Vagina (tissue), 2 donors: ENCODE data around the gene CDK19. TPM values are rescaled to one million over a fixed set of nuclear protein-coding genes. Genes with fewer than 3 reads are reported as not detected.
A peak's percentile ranks its signal among the peaks of the same experiment; 100 is the strongest.

Experiments used
- DNase-seq, 2 donors: peaks; one replicate each; pipeline ENCODE4 v3.0.0-alpha.2; 2017; ENCODE audit errors: extremely low spot score in 2 of 2
- H3K27ac ChIP-seq: fragments of 200-600 bp; sonication (generic); one replicate; pipeline ENCODE4 v1.5.1; 2019
- H3K27me3 ChIP-seq: fragments of 200-600 bp; sonication (generic); one replicate; pipeline ENCODE4 v1.5.1; 2019
- H3K36me3 ChIP-seq, 2 donors: fragments of 200-600 bp; sonication (generic); one replicate each; pipeline ENCODE4 v1.5.1; 2017 to 2019
- H3K4me1 ChIP-seq: fragments of 200-600 bp; sonication (generic); one replicate; pipeline ENCODE4 v1.5.1; 2019
- H3K4me3 ChIP-seq, 2 donors: fragments of 200-600 bp; sonication (generic); 1 replicate in 1 of 2; 2 replicates in 1 of 2; pipeline ENCODE4 v1.5.1; 2016 to 2019
- H3K9me3 ChIP-seq: fragments of 200-600 bp; sonication (generic); one replicate; pipeline ENCODE4 v1.5.1; 2019
- POLR2A ChIP-seq, 2 donors: fragments of 450-650 bp; IDR thresholded peaks; one replicate each; pipeline ENCODE4 v1.6.1; 2017; ENCODE audit warnings: antibody characterized with exemption in 2 of 2, mild to moderate bottlenecking in 2 of 2, moderate library complexity in 2 of 2
- POLR2AphosphoS5 ChIP-seq, 2 donors: sonication (generic); formaldehyde crosslinking; IDR thresholded peaks; one replicate each; pipeline ENCODE4 v1.9.0; 2017; ENCODE audit warnings: antibody characterized with exemption in 2 of 2, mild to moderate bottlenecking in 2 of 2, low read depth in 1 of 2; ENCODE audit not compliant: insufficient read depth in 1 of 2
- intact Hi-C: fragments of 100-400 bp; cut with DNase I; formaldehyde crosslinking; loops from one replicate; pipeline ENCODE4 v1.15.1; 2023
- total RNA-seq: library from RNA; depleted of rRNA; stranded (reverse); fragments of >200 nt; gene quantifications from one replicate; pipeline ENCODE4 v1.2.3, GENCODE V29; 2016
- TF ChIP-seq, protein P1 (sequence below), 3 experiments: fragments of 450-650 bp in 2 of 3; fragments of 200-600 bp in 1 of 3; sonication (generic) in 1 of 3; IDR thresholded peaks; one replicate each; pipeline ENCODE4 v1.5.1; 2017 to 2019; ENCODE audit warnings: antibody characterized with exemption in 3 of 3, mild to moderate bottlenecking in 2 of 3, moderate library complexity in 2 of 3

Gene CDK19
- total RNA-seq, 1 donor from 2014 or later, result 10.6 TPM

DNA sequence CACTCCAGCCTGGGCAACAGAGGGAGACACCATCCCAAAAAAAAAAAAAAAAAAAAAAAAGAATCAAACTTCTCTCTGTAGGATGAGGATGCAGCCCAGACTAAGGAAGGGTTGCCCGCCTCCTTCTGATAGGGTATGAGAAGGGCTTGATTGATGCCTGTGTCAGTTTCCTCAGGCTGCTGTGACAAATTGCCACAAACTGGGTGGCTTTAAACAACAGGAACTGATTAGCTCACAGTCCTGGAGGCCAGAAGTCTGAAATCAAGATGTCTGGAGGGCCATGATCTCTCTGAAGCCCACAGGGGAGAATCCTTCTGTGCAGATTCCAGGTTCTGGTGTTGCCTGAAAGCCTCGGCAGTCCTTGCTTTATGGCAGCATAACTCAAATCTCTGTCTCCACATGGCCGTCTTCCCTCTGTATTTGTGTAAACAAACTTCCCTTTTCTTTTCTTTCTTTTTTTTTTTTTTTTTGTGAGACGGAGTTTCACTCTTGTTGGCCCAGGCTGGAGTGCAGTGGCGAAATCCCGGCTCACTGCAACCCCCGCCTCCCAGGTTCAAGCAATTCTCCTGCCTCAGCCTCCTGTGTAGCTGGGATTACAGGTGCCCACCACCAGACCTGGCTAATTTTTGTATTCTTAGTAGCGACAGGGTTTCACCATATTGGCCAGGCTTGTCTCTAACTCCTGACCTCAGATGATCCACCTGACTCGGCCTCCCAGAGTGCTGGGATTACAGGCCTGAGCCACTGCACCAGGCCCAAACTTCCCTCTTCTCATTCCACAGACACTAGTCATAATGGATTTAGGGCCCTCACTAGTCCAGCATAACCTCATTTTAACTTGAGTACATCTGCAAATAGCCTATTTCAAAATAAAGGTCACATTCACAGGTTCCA lies 11.2 kb upstream of the CDK19 start:
- H3K4me3 ChIP-seq, result no peak overlapping the region
- TF ChIP-seq, protein P1, sequence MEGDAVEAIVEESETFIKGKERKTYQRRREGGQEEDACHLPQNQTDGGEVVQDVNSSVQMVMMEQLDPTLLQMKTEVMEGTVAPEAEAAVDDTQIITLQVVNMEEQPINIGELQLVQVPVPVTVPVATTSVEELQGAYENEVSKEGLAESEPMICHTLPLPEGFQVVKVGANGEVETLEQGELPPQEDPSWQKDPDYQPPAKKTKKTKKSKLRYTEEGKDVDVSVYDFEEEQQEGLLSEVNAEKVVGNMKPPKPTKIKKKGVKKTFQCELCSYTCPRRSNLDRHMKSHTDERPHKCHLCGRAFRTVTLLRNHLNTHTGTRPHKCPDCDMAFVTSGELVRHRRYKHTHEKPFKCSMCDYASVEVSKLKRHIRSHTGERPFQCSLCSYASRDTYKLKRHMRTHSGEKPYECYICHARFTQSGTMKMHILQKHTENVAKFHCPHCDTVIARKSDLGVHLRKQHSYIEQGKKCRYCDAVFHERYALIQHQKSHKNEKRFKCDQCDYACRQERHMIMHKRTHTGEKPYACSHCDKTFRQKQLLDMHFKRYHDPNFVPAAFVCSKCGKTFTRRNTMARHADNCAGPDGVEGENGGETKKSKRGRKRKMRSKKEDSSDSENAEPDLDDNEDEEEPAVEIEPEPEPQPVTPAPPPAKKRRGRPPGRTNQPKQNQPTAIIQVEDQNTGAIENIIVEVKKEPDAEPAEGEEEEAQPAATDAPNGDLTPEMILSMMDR (IDR thresholded peaks at IDR 0.05), result no peak
- H3K9me3 ChIP-seq, result no peaks in the 10 kb centered on the region
- no peak for DNase-seq
- H3K4me1 ChIP-seq, result peaks cover 10% of the 10 kb centered on the region
- H3K27me3 ChIP-seq, result no peaks in the 10 kb centered on the region
- no peak overlapping the region for H3K27ac ChIP-seq
- no peaks in the 10 kb centered on the region for H3K36me3 ChIP-seq
- intact Hi-C loops, result no loop called here

DNA sequence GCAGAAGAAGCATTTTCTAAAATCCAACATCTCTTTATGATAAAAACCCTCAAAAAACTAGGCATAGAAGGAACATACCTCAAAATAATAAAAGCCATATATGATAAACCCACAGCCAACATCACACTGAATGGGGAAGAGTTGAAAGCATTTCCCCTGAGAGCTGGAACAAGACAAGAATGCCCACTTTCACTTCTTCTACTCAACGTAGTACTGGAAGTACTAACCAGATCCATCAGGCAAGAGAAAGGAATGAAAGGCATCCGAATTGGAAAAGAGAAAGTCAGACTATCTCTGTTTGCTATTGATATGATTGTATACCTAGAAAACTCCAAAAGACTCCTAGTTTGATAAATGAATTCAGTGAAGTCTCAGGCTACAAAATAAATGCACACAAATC lies 7.9 kb upstream of the CDK19 start:
- peaks cover 10% of the 10 kb centered on the region for H3K4me1 ChIP-seq
- TF ChIP-seq POLR2AphosphoS5 (IDR thresholded peaks at IDR 0.05; ENCODE audit: insufficient read depth in 1 of 2, low read depth in 1 of 2), result no peak
- no peak for TF ChIP-seq POLR2A (IDR thresholded peaks at IDR 0.05)
- TF ChIP-seq, protein P1 (IDR thresholded peaks at IDR 0.05), result no peak
- H3K27ac ChIP-seq, result no peak overlapping the region
- H3K27me3 ChIP-seq, result no peaks in the 10 kb centered on the region
- no peak for DNase-seq
- no peaks in the 10 kb centered on the region for H3K36me3 ChIP-seq
- intact Hi-C loops, result no loop called here
- H3K4me3 ChIP-seq, result no peak overlapping the region
- H3K9me3 ChIP-seq, result no peaks in the 10 kb centered on the region

DNA sequence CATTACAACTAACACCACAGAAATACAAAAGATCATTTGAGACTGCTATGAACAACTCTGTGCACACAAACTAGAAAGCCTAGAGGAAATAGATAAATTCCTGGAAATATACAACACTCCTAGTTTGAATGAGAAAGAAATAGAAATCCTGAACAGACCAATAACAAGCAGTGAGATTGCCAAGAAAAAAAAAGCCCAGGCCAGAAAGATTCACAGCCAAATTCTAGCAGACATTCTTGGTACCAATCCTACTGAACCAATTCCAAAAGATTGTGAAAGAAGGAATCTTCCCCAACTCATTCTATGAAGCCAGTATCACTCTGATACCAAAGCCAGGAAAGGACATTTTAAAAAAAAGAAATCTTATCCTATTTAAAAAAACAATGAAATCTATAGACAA lies 7.0 kb upstream of the CDK19 start:
- Histone ChIP-seq H3K36me3 (no peaks in the 10 kb centered on the region), H3K4me3 (no peak overlapping the region), H3K9me3 (no peaks in the 10 kb centered on the region), H3K27me3 (no peaks in the 10 kb centered on the region), H3K27ac (no peak overlapping the region), H3K4me1 (peaks cover 13% of the 10 kb centered on the region)
- TF ChIP-seq, protein P1 (IDR thresholded peaks at IDR 0.05), result no peak
- peak in 1 of 2 donors; percentile 22 for TF ChIP-seq POLR2AphosphoS5 (IDR thresholded peaks at IDR 0.05; ENCODE audit: insufficient read depth in 1 of 2, low read depth in 1 of 2)
- intact Hi-C loops, result no loop called here
- DNase-seq, result no peak

DNA sequence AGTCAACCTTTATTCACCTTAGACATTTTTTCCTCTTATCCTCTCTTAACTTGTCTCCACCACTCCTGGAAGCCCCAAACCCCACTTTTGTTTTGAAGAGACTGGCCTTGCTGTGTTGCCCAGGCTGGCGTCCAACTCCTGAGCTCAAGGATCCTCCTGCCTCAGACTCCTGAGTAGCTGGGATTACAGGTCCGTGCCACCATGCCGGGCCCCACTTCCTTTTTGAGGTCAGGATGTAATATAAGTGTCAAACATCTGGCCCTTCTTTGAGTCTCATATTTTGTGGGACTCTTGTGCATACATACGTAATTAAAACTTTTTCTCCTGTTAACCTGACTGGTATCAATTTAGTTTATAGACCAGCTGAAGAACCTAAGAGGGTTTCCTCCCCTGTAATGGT lies 1.4 kb upstream of the CDK19 start:
- no peaks in the 10 kb centered on the region for H3K9me3 ChIP-seq
- intact Hi-C loops, result no loop called here
- TF ChIP-seq POLR2A (IDR thresholded peaks at IDR 0.05) (no peak), POLR2AphosphoS5 (IDR thresholded peaks at IDR 0.05; ENCODE audit: insufficient read depth in 1 of 2, low read depth in 1 of 2) (no peak)
- no peak overlapping the region for H3K4me3 ChIP-seq
- H3K27ac ChIP-seq, result peak overlapping the region; percentile 93
- H3K27me3 ChIP-seq, result no peaks in the 10 kb centered on the region
- no peaks in the 10 kb centered on the region for H3K36me3 ChIP-seq
- peaks cover 27% of the 10 kb centered on the region for H3K4me1 ChIP-seq
- DNase-seq, result no peak

DNA sequence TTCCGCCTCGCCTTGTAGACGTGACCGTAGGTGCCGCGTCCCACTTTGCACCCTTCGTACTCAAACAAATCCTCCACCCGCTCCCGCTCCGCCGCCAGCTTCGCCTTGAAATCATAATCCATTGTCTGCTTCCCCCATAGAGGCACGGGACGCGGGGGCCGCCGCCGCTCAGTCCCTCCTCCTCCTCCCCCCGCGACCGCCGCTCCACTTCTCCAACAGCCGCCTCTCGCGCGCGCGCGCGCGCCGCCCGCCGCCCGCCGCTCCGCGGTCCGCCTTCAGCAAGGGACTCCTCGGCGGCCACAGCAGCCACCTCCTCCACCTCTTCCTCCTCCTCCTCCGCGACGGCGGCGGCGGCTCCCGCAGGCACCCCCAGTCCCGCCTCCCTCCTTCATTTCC lies 256 bp downstream of the CDK19 start:
- peaks cover 26% of the 10 kb centered on the region for H3K4me1 ChIP-seq
- peak overlapping the region; percentile 75 to 79 for H3K4me3 ChIP-seq
- H3K27ac ChIP-seq, result peak overlapping the region; percentile 93
- DNase-seq, result no peak
- no peaks in the 10 kb centered on the region for H3K36me3 ChIP-seq
- H3K9me3 ChIP-seq, result no peaks in the 10 kb centered on the region
- no peaks in the 10 kb centered on the region for H3K27me3 ChIP-seq
- TF ChIP-seq POLR2A (IDR thresholded peaks at IDR 0.05) (peak in 1 of 2 donors; percentile 59), POLR2AphosphoS5 (IDR thresholded peaks at IDR 0.05; ENCODE audit: insufficient read depth in 1 of 2, low read depth in 1 of 2) (no peak)
- TF ChIP-seq, protein P1 (IDR thresholded peaks at IDR 0.05), result no peak
- intact Hi-C loops, result loop anchor here (2.0 kb wide), 1 partner anchor 60 kb away; the partner anchor contains the start of gene AMD1
